ENCODE data around the gene IGF1R.

IGF1R gene

GRCh38 chr15:98933406-98933805 lies 285.1 kb downstream of the IGF1R start:
- ATAC-seq (ENCODE audit: insufficient read depth, low read depth), result no peak

GRCh38 chr15:98935736-98936135 lies 287.4 kb downstream of the IGF1R start:
- ATAC-seq (ENCODE audit: insufficient read depth, low read depth) (no peak), DNase-seq (no peak)
- Histone ChIP-seq H3K27ac (ENCODE audit: low read length) (no peak overlapping the region), H3K36me3 (ENCODE audit: insufficient read depth, low read length) (peaks cover 75% of the 10 kb centered on the region), H3K9me3 (ENCODE audit: insufficient read depth, low read length, severe bottlenecking) (no peaks in the 10 kb centered on the region), H4K20me1 (ENCODE audit: insufficient read depth, low read length) (no peaks in the 10 kb centered on the region), H3K9ac (ENCODE audit: low read depth, low read length) (no peak overlapping the region), H2AFZ (ENCODE audit: low read depth, low read length) (no peak overlapping the region), H3K4me3 (ENCODE audit: low read depth in 1 of 2, low read length in 2 of 2) (no peak overlapping the region), H3K4me2 (ENCODE audit: insufficient read depth, low read length) (no peak overlapping the region), H3K4me1 (ENCODE audit: insufficient read depth, low read length) (0 out of 2 replicates have a peak, but pooled peaks cover 3% of the 10 kb centered on the region), H3K27me3 (ENCODE audit: insufficient read depth, low read length, poor library complexity) (no peaks in the 10 kb centered on the region), H3K79me2 (ENCODE audit: insufficient read depth, low read length) (no peaks in the 10 kb centered on the region)
- TF ChIP-seq CTCF (IDR thresholded peaks at IDR 0.05; ENCODE audit: borderline replicate concordance, extremely low read depth, low read length, poor library complexity, severe bottlenecking), result no peak

More at GRCh38 chr15:98933406-98933805, 285.1 kb downstream of the IGF1R start:
- no peaks in the 10 kb centered on the region for H4K20me1 ChIP-seq (ENCODE audit: insufficient read depth, low read length)
- no peak overlapping the region for H3K4me2 ChIP-seq (ENCODE audit: insufficient read depth, low read length)
- no peak overlapping the region for H2AFZ ChIP-seq (ENCODE audit: low read depth, low read length)
- H3K27me3 ChIP-seq (ENCODE audit: insufficient read depth, low read length, poor library complexity), result no peaks in the 10 kb centered on the region
- peaks cover 74% of the 10 kb centered on the region for H3K36me3 ChIP-seq (ENCODE audit: insufficient read depth, low read length)
- H3K27ac ChIP-seq (ENCODE audit: low read length), result no peak overlapping the region
- H3K9ac ChIP-seq (ENCODE audit: low read depth, low read length), result no peak overlapping the region
- DNase-seq, result no peak
- H3K79me2 ChIP-seq (ENCODE audit: insufficient read depth, low read length), result no peaks in the 10 kb centered on the region
- H3K9me3 ChIP-seq (ENCODE audit: insufficient read depth, low read length, severe bottlenecking), result no peaks in the 10 kb centered on the region
- H3K4me3 ChIP-seq (ENCODE audit: low read depth in 1 of 2, low read length in 2 of 2), result no peak overlapping the region
- H3K4me1 ChIP-seq (ENCODE audit: insufficient read depth, low read length), result 0 out of 2 replicates have a peak, but pooled peaks cover under 1% of the 10 kb centered on the region
- TF ChIP-seq EZH2 (IDR thresholded peaks at IDR 0.05; ENCODE audit: borderline replicate concordance, low read depth, low read length, severe bottlenecking) (no peak), CTCF (IDR thresholded peaks at IDR 0.05; ENCODE audit: borderline replicate concordance, extremely low read depth, low read length, poor library complexity, severe bottlenecking) (no peak)

- Histone ChIP-seq H3K4me2 (ENCODE audit: insufficient read depth, low read length) (no peak overlapping the region), H2AFZ (ENCODE audit: low read depth, low read length) (no peak overlapping the region), H3K9ac (ENCODE audit: low read depth, low read length) (no peak overlapping the region), H3K9me3 (ENCODE audit: insufficient read depth, low read length, severe bottlenecking) (no peaks in the 10 kb centered on the region), H3K4me3 (ENCODE audit: low read depth in 1 of 2, low read length in 2 of 2) (no peak overlapping the region), H3K4me1 (ENCODE audit: insufficient read depth, low read length) (0 out of 2 replicates have a peak, but pooled peaks cover 3% of the 10 kb centered on the region), H4K20me1 (ENCODE audit: insufficient read depth, low read length) (no peaks in the 10 kb centered on the region), H3K27ac (ENCODE audit: low read length) (no peak overlapping the region), H3K79me2 (ENCODE audit: insufficient read depth, low read length) (no peaks in the 10 kb centered on the region), H3K36me3 (ENCODE audit: insufficient read depth, low read length) (peaks cover 77% of the 10 kb centered on the region), H3K27me3 (ENCODE audit: insufficient read depth, low read length, poor library complexity) (no peaks in the 10 kb centered on the region)
- ATAC-seq (ENCODE audit: insufficient read depth, low read depth), result no peak
- no peak for DNase-seq
- no peak for TF ChIP-seq EZH2 (IDR thresholded peaks at IDR 0.05; ENCODE audit: borderline replicate concordance, low read depth, low read length, severe bottlenecking)
- TF ChIP-seq CTCF (IDR thresholded peaks at IDR 0.05; ENCODE audit: borderline replicate concordance, extremely low read depth, low read length, poor library complexity, severe bottlenecking), result no peak
Measured at GRCh38 chr15:98937413-98938104, 289.2 kb downstream of the IGF1R start.

Measured in DND-41 (cell line).